KMS-11 (cell line): Measurements from ENCODE around the gene SPINDOC.

Experiments
- H2AFZ ChIP-seq: fragments of 200-600 bp; sonication (generic); 2 replicates; pipeline ENCODE4 v1.6.1; 2016; ENCODE audit warnings: antibody characterized with exemption, mixed run types, low read depth
- H3K27ac ChIP-seq: fragments of 200-600 bp; sonication (generic); 2 replicates; pipeline ENCODE4 v1.6.1; 2016; ENCODE audit warnings: mild to moderate bottlenecking, mixed run types
- H3K27me3 ChIP-seq: fragments of 200-600 bp; sonication (generic); 2 replicates; pipeline ENCODE4 v1.6.1; 2017; ENCODE audit warnings: mild to moderate bottlenecking, low read depth, mixed run types, moderate library complexity; ENCODE audit not compliant: insufficient read depth
- H3K36me3 ChIP-seq: fragments of 200-600 bp; sonication (generic); 2 replicates; pipeline ENCODE4 v1.6.1; 2017; ENCODE audit warnings: mild to moderate bottlenecking, mixed run types; ENCODE audit not compliant: insufficient read depth
- H3K4me1 ChIP-seq: fragments of 200-600 bp; sonication (generic); 2 replicates; pipeline ENCODE4 v1.6.1; 2016; ENCODE audit warnings: mild to moderate bottlenecking, low read depth, mixed run types; ENCODE audit not compliant: poor library complexity, severe bottlenecking
- H3K4me2 ChIP-seq: fragments of 200-600 bp; sonication (generic); 2 replicates; pipeline ENCODE4 v1.7.0; 2016; ENCODE audit warnings: mild to moderate bottlenecking, mixed run types
- H3K4me3 ChIP-seq: fragments of 200-600 bp; sonication (generic); IDR thresholded peaks from 2 replicates; pipeline ENCODE4 v1.6.1; 2017; ENCODE audit warnings: low read depth, low read length, mixed read lengths; ENCODE audit not compliant: insufficient read depth
- H3K79me2 ChIP-seq: fragments of 200-600 bp; sonication (generic); 2 replicates; pipeline ENCODE4 v1.6.1; 2016; ENCODE audit warnings: low read depth, mixed run types; ENCODE audit not compliant: insufficient read depth
- H3K9ac ChIP-seq: fragments of 200-600 bp; sonication (generic); 2 replicates; pipeline ENCODE4 v1.6.1; 2016; ENCODE audit warnings: mild to moderate bottlenecking, mixed run types
- H4K20me1 ChIP-seq: fragments of 200-600 bp; sonication (generic); 2 replicates; pipeline ENCODE4 v1.6.1; 2016; ENCODE audit warnings: mild to moderate bottlenecking, mixed run types; ENCODE audit not compliant: insufficient read depth
- TF ChIP-seq, protein P1 (sequence below): fragments of 200-600 bp; sonication (generic); conservative IDR thresholded peaks from 2 replicates; pipeline ENCODE4 v1.6.1; 2017; ENCODE audit warnings: low read depth, mild to moderate bottlenecking, antibody characterized with exemption, low read length, moderate library complexity, mixed read lengths

Gene SPINDOC

DNA sequence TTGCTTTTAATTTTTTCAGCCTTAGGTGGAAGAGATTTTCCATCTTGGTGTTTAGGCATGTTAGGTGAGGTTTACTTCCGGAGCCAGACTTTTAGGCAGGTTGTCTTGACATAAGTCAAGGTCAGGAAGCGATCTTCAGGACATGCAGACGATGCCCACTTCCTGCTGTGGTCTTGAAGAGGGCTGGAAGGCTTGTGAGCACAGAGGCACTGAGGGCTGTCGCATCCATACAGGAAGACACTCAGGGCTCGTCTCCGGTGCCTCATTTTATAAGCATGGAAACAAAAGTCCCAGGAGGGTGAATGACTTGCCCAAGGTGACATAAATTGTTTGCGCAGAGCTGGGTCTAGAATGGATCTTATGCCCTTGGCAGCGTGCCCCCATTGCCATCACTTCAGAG lies 56.4 kb downstream of the SPINDOC start:
- peak overlapping the region; percentile 17; the same call in 1 of the 2 replicates for H3K4me2 ChIP-seq
- TF ChIP-seq, protein P1, sequence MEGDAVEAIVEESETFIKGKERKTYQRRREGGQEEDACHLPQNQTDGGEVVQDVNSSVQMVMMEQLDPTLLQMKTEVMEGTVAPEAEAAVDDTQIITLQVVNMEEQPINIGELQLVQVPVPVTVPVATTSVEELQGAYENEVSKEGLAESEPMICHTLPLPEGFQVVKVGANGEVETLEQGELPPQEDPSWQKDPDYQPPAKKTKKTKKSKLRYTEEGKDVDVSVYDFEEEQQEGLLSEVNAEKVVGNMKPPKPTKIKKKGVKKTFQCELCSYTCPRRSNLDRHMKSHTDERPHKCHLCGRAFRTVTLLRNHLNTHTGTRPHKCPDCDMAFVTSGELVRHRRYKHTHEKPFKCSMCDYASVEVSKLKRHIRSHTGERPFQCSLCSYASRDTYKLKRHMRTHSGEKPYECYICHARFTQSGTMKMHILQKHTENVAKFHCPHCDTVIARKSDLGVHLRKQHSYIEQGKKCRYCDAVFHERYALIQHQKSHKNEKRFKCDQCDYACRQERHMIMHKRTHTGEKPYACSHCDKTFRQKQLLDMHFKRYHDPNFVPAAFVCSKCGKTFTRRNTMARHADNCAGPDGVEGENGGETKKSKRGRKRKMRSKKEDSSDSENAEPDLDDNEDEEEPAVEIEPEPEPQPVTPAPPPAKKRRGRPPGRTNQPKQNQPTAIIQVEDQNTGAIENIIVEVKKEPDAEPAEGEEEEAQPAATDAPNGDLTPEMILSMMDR = no peak
- no peak overlapping the region for H3K4me3 ChIP-seq
- H3K27ac ChIP-seq = no peak overlapping the region
- H3K79me2 ChIP-seq = peaks cover 76% of the 10 kb centered on the region
- H3K36me3 ChIP-seq = no peaks in the 10 kb centered on the region
- H2AFZ ChIP-seq = no peak overlapping the region
- no peaks in the 10 kb centered on the region for H3K27me3 ChIP-seq
- H3K4me1 ChIP-seq = peaks cover 84% of the 10 kb centered on the region
- no peak overlapping the region for H3K9ac ChIP-seq
- peaks cover 11% of the 10 kb centered on the region; the same call in 1 of the 2 replicates for H4K20me1 ChIP-seq

DNA sequence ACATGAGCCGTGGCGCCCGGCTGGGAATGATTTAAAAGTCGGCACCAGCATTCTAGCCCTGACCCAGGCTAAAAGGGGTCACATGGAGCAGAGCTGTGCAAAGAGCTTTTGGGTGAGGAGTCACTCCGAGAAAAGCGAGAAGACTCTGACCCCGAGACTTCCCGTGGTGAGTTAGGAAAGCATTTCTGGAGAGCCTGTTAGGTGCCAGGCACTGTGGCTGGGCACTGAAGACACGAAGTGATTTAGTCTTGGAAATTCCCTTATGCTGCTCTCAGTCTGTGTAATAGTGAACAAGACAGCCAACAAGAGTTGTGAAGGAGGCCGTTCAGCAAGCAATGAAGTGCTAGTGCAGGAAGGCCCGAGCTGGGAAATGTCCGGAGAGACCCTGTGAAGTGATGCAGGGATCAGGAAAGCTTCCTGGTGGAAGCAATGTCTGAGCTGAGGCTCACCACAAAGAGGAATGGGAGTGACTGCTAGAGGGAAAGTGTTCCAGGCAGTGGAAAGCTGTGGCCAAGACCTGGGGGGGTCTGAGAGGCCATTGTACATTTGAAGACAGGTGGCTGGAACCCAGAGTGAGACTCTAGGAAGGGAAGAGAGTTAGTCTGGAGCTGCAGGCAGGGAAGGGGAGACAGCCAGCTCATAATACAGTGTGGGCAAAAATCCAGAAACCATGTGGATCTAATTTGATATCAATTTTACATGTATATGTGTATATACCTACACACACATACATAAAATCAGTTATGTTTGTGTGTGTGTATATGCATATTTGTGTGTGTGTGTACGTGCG lies 57.3 kb downstream of the SPINDOC start:
- Histone ChIP-seq H3K4me1 (peaks cover 76% of the 10 kb centered on the region), H3K27ac (no peak overlapping the region), H3K4me3 (no peak overlapping the region), H3K36me3 (no peaks in the 10 kb centered on the region), H2AFZ (no peak overlapping the region), H3K9ac (no peak overlapping the region), H4K20me1 (peaks cover 14% of the 10 kb centered on the region; the same call in 1 of the 2 replicates), H3K79me2 (peaks cover 73% of the 10 kb centered on the region), H3K4me2 (peak overlapping the region; percentile 17), H3K27me3 (no peaks in the 10 kb centered on the region)
- TF ChIP-seq, protein P1 = no peak

DNA sequence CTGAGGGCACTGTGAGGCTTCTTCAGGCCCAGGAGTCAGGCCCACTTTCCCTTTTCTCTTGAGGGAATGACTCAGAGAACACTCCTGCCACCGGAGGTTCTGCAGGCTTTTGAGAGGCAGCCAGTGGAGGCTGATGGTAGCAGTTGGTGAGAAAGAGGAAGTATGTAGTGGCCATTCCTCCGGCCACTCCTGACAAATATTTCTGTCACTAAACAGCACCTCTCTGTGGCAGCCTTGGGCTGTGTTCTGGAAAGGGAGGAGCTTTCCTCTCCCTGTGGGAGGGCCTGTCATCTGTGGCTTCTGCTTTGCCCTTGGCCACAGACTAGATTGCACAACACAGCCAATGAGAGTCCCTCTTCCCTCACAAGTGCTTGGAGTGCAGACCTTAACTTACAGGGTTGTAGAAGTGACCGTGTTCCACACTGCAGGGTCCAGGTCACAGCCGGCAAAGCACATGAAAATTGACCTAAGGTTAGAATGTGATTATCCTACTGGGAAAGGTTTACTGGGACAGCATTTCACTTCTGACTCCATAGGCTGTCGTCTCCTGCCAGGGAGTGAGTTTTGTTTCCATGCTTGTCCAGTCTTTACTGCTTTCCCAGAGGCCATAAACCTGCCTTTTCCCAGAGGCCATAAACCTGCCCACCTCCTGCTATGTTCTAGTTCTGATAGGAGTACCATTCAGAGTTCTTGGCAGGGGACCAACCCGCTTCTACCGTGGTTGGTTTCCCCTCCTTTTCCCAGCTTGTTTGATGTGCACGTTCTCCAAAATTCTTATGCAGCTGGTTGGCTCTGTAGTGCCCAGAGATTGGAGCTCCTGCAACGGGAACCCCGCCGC lies 58.9 kb downstream of the SPINDOC start:
- Histone ChIP-seq H3K27ac (no peak overlapping the region), H3K4me3 (no peak overlapping the region), H3K79me2 (peaks cover 75% of the 10 kb centered on the region), H3K9ac (no peak overlapping the region), H2AFZ (no peak overlapping the region), H3K4me1 (peaks cover 59% of the 10 kb centered on the region), H4K20me1 (peaks cover 14% of the 10 kb centered on the region; the same call in 1 of the 2 replicates), H3K36me3 (no peaks in the 10 kb centered on the region), H3K27me3 (no peaks in the 10 kb centered on the region), H3K4me2 (peak overlapping the region; percentile 18; the same call in 1 of the 2 replicates)
- TF ChIP-seq, protein P1 = no peak

DNA sequence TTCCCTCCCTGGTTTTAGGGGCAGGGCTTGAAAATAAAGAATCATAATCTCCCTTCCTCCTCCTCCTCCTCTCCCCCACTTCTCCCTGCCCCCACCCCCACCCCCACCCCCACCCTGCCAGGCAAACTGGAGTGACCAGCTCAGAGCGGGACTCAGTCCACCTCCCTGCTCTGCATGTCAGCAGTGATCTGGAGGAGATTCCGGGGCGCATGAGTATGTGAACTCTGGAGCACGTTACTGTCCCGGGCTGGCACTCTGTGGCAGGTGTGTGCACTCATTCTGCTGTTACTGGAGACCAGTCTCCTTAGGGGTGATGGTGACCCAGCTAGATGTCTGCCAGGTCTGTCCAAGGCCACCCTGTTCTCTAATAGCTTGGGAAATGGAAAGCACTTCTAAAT lies 59.5 kb downstream of the SPINDOC start:
- Histone ChIP-seq H3K4me1 (peaks cover 53% of the 10 kb centered on the region), H3K36me3 (no peaks in the 10 kb centered on the region), H2AFZ (no peak overlapping the region), H3K9ac (no peak overlapping the region), H3K27ac (no peak overlapping the region), H3K4me2 (no peak overlapping the region; the same call in 1 of the 2 replicates), H3K27me3 (no peaks in the 10 kb centered on the region), H4K20me1 (peaks cover 14% of the 10 kb centered on the region; the same call in 1 of the 2 replicates), H3K4me3 (no peak overlapping the region), H3K79me2 (peaks cover 75% of the 10 kb centered on the region)
- TF ChIP-seq, protein P1 = no peak
